HuH-7 (cell line): ENCODE measurements around the gene MAPK11.

Experiments
- DNase-seq: peaks from one replicate; pipeline ENCODE4 v3.0.0; 2011; ENCODE audit warnings: low spot score

MAPK11 gene

DNA sequence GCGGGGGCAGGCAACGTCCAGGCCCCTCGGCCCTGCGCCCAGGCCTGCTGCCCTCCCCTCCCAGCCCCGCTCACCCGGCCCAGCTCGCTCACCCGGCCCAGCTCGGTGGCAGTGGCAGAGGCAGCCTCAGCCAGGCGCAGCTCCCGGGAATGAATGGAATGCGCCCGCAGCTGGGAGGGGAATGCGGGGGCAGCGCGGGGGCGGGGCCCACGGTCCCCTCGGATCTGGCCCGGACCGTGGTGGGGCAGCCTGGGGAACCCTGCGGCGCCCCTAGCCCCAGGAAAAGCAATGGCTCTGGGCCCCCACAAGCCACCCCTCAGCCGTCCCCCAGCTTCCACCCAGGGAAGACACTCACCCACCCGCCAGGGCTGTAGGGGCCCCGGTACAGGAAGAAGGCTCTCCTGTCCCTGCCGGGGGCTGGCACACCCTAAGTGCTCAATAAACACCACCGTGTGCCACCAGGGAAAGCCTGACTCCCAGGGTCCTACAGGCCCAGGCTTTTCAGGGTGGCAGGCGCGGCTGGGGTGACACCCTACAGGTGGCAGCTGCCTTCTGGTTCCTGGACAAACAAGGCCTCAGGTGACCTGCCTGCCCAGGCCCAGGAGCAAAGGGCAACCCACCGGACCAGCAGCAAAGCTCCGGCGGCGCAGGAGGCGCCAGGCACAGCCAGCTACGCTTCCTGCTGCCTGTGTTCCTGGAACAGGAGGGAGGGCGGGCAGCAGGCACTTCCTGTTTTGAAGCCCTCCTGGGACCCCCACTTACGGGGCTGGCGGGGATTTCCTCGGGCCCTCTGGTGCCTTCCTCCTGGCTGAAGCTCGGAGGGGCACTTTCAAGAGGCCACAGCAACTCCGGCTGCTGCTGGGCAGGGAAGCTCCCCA lies 23.5 kb upstream of the MAPK11 start:
- DNase-seq: peak; percentile 66

DNA sequence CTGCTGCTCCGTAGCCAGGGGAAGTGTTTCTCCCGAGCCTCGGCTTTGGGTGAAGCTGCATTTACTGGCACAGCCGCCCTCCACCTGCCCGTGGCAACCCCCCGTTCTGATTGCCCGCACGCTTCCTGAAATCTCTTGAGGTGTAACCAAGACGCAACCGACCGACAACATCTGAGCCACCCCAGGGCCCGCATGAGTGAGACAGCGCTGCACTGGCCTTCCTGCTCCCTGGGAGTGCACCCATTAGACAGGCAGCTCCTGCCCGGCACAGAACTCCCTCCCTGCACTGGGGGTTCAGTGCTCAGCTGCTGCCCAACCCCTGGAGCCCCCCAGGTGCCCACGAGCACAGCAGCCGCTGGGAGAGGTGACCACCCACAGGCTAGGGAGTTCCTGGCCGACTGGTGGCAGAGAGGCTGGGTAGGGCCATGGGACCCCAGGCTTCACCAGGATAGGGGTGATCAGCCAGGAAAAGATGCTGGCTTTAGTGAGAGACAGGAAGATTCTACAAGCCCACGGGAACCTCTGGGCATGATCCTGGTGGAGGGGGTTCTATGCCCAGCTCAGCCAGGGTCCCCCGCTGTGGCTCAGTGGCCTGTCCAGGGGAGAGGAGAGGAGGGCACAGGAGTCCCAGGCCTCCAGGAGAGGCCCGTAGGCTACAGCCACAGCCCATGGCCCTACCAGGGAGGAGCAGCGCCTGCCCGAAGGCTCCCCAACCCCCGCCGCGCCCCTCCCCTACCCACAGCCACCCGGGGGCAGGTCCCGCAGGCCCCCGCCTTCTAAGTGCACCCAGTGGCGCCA lies 22.7 kb upstream of the MAPK11 start:
- DNase-seq: no peak

DNA sequence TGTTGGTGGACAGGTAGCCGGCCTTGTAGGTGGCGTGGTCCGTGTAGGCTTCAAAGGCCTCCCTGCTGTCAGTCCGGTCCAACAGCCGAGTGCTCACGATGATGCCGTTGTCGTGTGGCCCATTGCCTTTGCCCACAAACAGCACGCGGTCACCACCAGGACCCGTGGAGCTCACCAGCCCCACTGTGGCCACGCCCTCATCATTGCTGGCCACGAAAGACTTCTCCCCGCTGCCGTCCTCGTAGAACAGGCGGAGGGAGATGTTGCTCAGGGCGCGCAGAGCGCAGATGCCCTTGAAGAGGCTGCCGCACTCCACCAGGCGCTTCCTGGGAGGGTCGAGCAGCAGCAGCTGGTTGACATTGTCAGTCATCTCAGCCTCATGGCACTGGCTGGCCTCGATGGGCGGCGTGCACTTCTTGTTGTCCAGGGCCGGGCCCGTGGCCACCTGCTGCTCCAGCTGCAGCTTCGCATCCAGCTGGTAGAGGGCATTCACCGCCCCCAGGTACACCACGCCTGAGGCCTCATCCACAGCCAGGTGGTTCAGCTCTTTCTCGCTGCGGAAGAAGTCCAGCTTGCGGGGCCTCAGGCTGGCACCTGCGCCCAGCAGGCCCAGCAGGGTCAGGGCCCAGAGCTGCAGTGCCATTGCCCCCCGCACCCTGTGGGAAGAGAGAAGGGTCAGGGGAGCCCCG lies 19.9 kb upstream of the MAPK11 start:
- DNase-seq: no peak

GRCh38 chr22:50289151-50289941 lies 19.2 kb upstream of the MAPK11 start:
- no peak for DNase-seq

DNA sequence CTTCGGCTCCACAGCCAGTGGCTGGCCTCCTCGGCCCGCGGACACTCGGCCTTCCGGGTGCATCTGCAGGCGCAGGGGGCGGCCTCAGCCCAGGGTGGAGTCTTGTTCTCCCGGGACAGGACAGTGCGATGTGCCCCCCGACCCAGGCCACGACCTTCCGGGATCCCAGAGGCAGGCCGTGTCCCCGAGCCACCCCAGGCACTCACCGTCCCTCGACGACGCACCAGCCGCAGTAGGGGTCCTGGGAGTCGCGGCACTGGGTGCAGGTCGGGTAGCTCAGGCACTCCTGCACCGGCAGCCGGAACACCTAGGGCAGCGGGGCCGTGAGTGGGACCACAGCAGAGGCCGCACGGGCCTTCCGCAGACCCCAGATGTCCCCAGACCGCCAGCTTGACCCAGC lies 17.6 kb upstream of the MAPK11 start:
- DNase-seq: no peak

- DNase-seq: no peak
Measured at GRCh38 chr22:50286701-50287318, 16.6 kb upstream of the MAPK11 start.

GRCh38 chr22:50286275-50286674 lies 16.1 kb upstream of the MAPK11 start:
- no peak for DNase-seq

DNA sequence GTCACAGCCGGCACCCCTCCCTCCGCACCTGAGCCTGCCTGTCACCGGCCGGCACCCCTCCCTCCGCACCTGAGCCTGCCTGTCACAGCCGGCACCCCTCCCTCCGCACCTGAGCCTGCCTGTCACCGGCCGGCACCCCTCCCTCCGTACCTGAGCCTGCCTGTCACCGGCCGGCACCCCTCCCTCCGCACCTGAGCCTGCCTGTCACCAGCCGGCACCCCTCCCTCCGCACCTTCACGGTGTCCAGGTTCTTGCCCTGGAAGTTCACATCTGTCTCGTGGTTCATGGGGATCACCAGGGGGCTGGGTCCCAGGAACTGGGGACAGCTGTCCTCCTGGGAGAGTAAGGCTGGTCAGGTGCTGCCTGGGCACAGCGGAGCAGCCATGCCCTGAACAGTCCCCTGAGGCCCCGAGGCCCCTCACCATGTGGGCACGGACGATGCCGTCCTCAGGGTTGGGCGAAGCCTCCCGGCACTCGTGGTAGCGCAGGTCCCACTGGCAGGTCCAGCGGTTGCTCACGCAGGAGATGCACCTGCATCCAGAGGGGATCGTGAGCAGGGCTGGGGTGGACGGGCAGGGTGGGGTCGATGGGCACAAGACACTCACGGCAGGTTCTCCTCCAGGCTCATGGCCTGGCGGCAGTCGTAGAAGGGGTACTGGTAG lies 15.5 kb upstream of the MAPK11 start:
- no peak for DNase-seq

DNA sequence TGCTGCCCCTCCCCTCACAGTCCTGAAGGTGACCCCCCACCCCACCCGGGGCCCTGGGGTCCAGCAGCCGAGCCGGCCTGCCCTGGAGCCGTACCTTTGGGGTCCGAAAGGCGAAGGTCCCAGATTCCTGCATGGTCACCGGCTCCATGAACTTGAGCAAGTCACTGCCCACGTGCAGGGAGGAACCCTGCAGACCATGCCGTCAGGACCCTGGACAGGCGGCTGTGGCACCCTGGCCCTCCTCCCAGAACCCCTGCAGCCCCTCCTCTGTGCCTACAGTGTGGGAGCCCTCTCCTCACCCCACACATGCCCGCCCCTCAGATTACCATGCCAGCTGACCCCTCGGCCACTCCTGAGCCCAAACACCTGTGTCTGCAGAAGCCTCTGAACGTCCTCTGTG lies 14.3 kb upstream of the MAPK11 start:
- no peak for DNase-seq

- DNase-seq: no peak
Measured at GRCh38 chr22:50283821-50284220, 13.6 kb upstream of the MAPK11 start.

GRCh38 chr22:50282361-50283155 lies 12.4 kb upstream of the MAPK11 start:
- DNase-seq: no peak

GRCh38 chr22:50281957-50282356 lies 11.8 kb upstream of the MAPK11 start:
- no peak for DNase-seq

DNA sequence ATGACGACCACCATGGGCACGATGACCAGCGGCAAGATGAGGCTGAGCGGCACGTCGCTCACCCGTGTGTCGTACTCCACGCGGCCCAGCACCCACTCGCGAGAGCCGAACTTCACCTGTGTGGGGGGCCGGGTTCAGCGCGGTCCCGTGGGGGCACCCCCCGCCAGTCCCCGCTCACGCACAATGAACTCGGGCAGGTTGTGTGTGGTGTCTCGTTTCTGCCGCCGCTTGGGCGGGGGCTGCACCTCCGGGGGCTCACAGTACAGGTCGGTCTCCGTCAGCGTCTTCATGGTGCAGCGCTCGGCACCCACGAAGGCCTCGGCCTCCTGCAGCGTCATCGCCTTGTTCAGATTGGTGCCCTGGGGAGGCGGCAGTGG lies 11.2 kb upstream of the MAPK11 start:
- no peak for DNase-seq

DNA sequence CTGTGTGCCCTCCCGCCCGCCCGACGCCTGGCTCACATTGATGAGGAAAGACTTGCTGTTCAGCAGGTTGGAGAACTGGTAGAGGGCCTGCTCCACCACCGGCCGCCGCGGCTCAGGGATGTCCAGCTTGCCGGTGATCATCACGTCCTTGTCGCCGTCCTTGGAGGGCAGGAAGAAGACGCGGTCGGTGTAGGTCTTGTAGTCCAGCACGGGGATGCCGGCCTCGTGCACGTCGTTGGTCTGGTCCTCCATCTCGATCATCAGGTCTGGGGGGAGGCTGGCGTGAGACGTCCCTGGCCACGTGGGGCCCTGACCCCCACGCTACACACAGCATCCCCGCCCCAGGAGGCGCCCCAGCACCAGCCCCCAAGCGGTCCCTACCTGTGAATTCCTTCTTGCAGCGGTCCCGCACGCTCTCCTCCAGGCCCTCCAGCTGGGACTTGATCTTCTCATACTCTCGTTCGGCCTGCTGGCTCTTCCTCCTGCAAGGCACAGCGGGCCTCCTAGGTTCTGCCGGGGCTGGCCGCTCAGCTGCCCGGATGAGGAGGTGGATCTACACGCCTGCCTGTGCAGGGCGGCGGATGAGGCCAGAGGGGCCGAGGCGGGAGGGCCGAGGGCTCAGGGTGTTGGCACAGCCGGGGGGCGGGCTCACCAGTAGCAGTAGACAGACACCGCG lies 10.7 kb upstream of the MAPK11 start:
- no peak for DNase-seq

DNA sequence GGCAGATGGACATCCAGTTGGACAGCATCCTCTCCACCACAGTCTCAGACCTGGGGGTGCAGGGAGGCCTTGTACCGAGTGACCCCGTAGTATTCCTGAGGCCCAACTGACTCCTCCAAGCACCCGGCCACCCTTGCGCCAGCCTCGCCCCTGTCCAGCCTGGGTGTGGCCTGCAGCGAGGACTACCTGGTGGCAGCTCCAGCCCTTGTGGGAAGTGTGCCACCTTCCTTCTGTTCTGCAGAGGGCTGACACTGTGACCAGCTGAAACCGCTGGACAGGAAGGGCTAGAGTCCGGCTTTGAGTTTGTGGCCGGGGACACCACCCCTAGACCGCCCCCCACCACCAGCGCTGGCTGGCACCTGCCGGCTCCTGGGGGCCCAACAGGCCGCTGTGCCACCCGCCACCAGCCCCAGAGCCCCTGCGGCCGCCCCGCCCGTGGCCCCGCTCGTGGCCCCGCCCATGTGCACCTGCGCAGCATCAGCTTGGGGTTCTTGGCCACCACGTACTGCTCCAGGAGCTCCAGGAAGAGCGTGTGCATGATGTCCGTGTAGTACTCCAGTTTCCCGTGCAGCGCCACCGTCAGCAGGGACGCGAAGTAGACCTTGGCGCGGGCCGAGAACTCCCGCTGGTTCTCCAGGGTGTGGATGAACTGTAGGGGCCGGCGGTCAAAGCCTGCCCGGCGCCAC lies 10.0 kb upstream of the MAPK11 start:
- no peak for DNase-seq

DNA sequence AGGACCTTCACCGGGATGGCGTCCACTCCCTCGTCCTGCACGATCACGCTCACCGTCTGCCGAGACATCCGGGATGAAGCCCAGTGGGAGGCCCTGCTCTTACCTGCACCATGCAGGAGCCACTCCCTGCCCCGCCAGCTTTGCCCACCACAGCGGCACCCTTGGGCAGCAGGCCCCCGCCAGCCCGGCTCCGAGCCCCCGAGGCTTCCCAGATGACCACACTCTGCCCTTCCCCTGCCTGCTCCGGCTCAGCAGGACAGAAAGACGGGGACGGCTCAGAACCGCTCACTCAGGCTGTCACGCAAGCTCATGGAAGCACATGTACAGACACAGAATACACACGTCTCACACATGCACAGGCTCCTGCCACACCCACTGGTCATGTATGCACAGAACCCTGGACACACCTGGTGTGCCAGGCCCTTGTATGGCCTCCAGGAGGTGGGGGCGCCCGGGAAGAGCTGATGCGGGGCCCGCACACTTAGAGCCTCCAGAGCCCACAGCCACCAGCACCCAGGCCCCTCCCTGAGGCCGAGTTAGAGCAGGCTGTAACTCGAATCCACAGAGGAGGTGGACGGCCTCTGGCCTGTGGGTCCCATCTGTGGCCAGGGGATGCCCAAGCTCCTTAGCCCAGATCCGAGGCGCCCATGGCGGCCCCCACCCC lies 8.9 kb upstream of the MAPK11 start:
- no peak for DNase-seq

DNA sequence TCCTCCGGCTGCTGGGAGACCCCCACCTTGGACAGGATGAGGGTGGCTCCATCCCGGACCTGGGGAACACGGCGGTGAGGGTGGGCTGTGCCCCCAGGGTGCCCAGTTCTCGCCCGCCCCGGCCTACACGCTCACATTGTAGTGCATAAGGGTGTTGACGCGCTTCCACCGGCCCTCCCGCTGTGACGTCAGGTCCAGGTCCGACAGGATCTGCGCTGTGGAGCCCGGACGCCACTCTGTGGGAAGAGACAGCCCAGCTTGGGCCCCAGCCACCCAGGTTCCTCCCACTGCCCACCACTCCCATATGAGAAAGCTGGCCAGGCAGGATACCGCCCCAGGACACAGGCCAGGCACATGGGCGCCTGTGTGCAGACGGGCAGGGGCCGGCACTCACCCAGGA lies 8.3 kb upstream of the MAPK11 start:
- no peak for DNase-seq

DNA sequence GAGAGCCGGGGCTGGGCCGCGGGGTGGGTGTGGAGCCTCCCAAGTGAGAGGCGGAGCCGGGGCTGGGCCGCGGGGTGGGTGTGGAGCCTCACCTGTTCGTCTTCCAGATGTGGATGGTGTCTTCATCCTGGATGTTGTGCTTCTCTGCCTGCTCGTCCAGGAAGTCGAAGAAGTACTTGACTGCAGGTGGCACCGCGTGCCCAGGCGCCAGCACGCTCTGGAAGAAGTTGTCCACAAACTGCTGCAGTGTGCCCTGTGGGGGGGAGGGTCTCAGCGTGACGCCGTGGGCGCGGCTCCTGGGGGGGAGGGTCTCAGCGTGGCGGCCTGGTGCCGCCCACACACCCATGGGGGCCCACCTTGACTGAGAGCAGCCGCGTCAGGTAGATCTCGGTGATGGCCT lies 7.6 kb upstream of the MAPK11 start:
- DNase-seq: no peak
